Mesenchymal stem cell (in vitro differentiated cells and primary cell): Measurements from ENCODE around the gene TIPARP. TPM values are rescaled to one million over a fixed set of nuclear protein-coding genes. Genes with fewer than 3 reads are reported as not detected.
A peak's percentile ranks its signal among the peaks of the same experiment; 100 is the strongest.

Source experiments
- DNase-seq: peaks from one replicate; pipeline ENCODE4 v3.0.0-alpha.2; 2013
- H2AFZ ChIP-seq: one replicate; pipeline ENCODE4 v1.6.1; 2013; ENCODE audit warnings: low read depth, mild to moderate bottlenecking, control low read depth, inconsistent platforms, low read length, moderate library complexity
- H2AK5ac ChIP-seq: 2 replicates; pipeline ENCODE4 v1.6.1; 2013; ENCODE audit warnings: low read length, moderate library complexity, mild to moderate bottlenecking, inconsistent platforms; ENCODE audit not compliant: severe bottlenecking
- H2BK120ac ChIP-seq: one replicate; pipeline ENCODE4 v1.6.1; 2013; ENCODE audit warnings: low read depth, mild to moderate bottlenecking, inconsistent platforms, low read length, moderate library complexity
- H2BK12ac ChIP-seq, 2 experiments: one replicate each; pipeline ENCODE4 v1.6.1; 2013; ENCODE audit warnings: inconsistent platforms in 2 of 2, low read length in 2 of 2, mild to moderate bottlenecking in 2 of 2, moderate library complexity in 2 of 2, control low read depth in 1 of 2
- H2BK15ac ChIP-seq: one replicate; pipeline ENCODE4 v1.6.1; 2013; ENCODE audit warnings: mild to moderate bottlenecking, low read depth, inconsistent platforms; ENCODE audit not compliant: poor library complexity, severe bottlenecking
- H2BK5ac ChIP-seq: 2 replicates; pipeline ENCODE4 v1.6.1; 2013; ENCODE audit warnings: low read depth, mild to moderate bottlenecking, low read length, control low read depth, inconsistent platforms; ENCODE audit not compliant: poor library complexity, severe bottlenecking
- H3K14ac ChIP-seq, 2 experiments: one replicate each; pipeline ENCODE4 v1.6.1; 2013; ENCODE audit warnings: inconsistent platforms in 2 of 2, low read length in 2 of 2, control low read depth in 1 of 2, mild to moderate bottlenecking in 1 of 2, moderate library complexity in 1 of 2
- H3K18ac ChIP-seq, 2 experiments: one replicate each; pipeline ENCODE4 v1.6.1; 2013; ENCODE audit warnings: inconsistent platforms in 2 of 2, low read length in 2 of 2, control low read depth in 1 of 2, low read depth in 1 of 2, mild to moderate bottlenecking in 1 of 2
- H3K23ac ChIP-seq, 2 experiments: one replicate each; pipeline ENCODE4 v1.6.1; 2013; ENCODE audit warnings: inconsistent platforms in 2 of 2, low read length in 2 of 2, mild to moderate bottlenecking in 2 of 2, moderate library complexity in 2 of 2, control low read depth in 1 of 2
- H3K27ac ChIP-seq: 2 replicates; pipeline ENCODE4 v1.5.1; 2013; ENCODE audit warnings: mild to moderate bottlenecking, moderate library complexity, low read length, control low read depth, inconsistent platforms; ENCODE audit not compliant: poor library complexity, severe bottlenecking
- H3K27me3 ChIP-seq, 2 experiments: 2 replicates each; pipeline versions ENCODE4 v1.6.1 to v1.7.0; 2013; ENCODE audit warnings: low read length in 2 of 2, mild to moderate bottlenecking in 2 of 2, moderate library complexity in 2 of 2, control low read depth in 1 of 2, inconsistent platforms in 1 of 2; ENCODE audit not compliant: control insufficient read depth in 1 of 2, insufficient read depth in 1 of 2
- H3K36me3 ChIP-seq, 2 experiments: 2 replicates each; pipeline versions ENCODE4 v1.6.1 to v1.7.0; 2013; ENCODE audit warnings: low read length in 2 of 2, control low read depth in 1 of 2, inconsistent platforms in 1 of 2, low read depth in 1 of 2, mild to moderate bottlenecking in 1 of 2; ENCODE audit not compliant: insufficient read depth in 2 of 2, control insufficient read depth in 1 of 2
- H3K4ac ChIP-seq, 2 experiments: one replicate each; pipeline ENCODE4 v1.6.1; 2013; ENCODE audit warnings: inconsistent platforms in 2 of 2, low read length in 2 of 2, mild to moderate bottlenecking in 2 of 2, moderate library complexity in 2 of 2, control low read depth in 1 of 2, low read depth in 1 of 2
- H3K4me1 ChIP-seq: 2 replicates; pipeline ENCODE4 v1.6.1; 2013; ENCODE audit warnings: low read depth, low read length, control low read depth; ENCODE audit not compliant: control insufficient read depth, insufficient read depth
- H3K4me2 ChIP-seq: 2 replicates; pipeline ENCODE4 v1.6.1; 2013; ENCODE audit warnings: low read length, mild to moderate bottlenecking, inconsistent platforms; ENCODE audit not compliant: poor library complexity, severe bottlenecking
- H3K4me3 ChIP-seq, 2 experiments: 2 replicates each; pipeline versions ENCODE4 v1.5.1 to v1.7.0; 2013; ENCODE audit warnings: low read length in 2 of 2, mild to moderate bottlenecking in 2 of 2, control low read depth in 1 of 2, low read depth in 1 of 2; ENCODE audit not compliant: insufficient read depth in 1 of 2
- H3K79me1 ChIP-seq: replicated peaks from 2 replicates; pipeline ENCODE4 v1.6.1; 2013; ENCODE audit warnings: mild to moderate bottlenecking, control low read depth, low read length, inconsistent platforms; ENCODE audit not compliant: poor library complexity, severe bottlenecking
- H3K9ac ChIP-seq: 2 replicates; pipeline ENCODE4 v1.7.0; 2013; ENCODE audit warnings: mild to moderate bottlenecking, low read length, moderate library complexity
- H3K9me3 ChIP-seq: 2 replicates; pipeline ENCODE4 v1.7.0; 2013; ENCODE audit warnings: mild to moderate bottlenecking, low read length; ENCODE audit not compliant: control insufficient read depth
- H4K8ac ChIP-seq: one replicate; pipeline ENCODE4 v1.6.1; 2013; ENCODE audit warnings: inconsistent platforms, mild to moderate bottlenecking, low read length, moderate library complexity
- H4K91ac ChIP-seq: one replicate; pipeline ENCODE4 v1.6.1; 2013; ENCODE audit warnings: mild to moderate bottlenecking, low read length, inconsistent platforms
- WGBS: methylation state at CpG from one replicate; pipeline ENCODE4 v1.1.7; 2013; ENCODE audit warnings: mixed read lengths; 5-methylcytosine and 5-hydroxymethylcytosine counted together
- polyA plus RNA-seq, 2 experiments: library from polyadenylated mRNA; stranded (reverse); fragments of 200-250 nt; gene quantifications; one replicate each; pipeline ENCODE4 v1.2.3, GENCODE V29; 2013

The TIPARP gene, protein sequence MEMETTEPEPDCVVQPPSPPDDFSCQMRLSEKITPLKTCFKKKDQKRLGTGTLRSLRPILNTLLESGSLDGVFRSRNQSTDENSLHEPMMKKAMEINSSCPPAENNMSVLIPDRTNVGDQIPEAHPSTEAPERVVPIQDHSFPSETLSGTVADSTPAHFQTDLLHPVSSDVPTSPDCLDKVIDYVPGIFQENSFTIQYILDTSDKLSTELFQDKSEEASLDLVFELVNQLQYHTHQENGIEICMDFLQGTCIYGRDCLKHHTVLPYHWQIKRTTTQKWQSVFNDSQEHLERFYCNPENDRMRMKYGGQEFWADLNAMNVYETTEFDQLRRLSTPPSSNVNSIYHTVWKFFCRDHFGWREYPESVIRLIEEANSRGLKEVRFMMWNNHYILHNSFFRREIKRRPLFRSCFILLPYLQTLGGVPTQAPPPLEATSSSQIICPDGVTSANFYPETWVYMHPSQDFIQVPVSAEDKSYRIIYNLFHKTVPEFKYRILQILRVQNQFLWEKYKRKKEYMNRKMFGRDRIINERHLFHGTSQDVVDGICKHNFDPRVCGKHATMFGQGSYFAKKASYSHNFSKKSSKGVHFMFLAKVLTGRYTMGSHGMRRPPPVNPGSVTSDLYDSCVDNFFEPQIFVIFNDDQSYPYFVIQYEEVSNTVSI
- polyA plus RNA-seq (2013, experiment 1 of 2) = 6.3 TPM
- 5.7 TPM for polyA plus RNA-seq (2013, experiment 2 of 2)

DNA sequence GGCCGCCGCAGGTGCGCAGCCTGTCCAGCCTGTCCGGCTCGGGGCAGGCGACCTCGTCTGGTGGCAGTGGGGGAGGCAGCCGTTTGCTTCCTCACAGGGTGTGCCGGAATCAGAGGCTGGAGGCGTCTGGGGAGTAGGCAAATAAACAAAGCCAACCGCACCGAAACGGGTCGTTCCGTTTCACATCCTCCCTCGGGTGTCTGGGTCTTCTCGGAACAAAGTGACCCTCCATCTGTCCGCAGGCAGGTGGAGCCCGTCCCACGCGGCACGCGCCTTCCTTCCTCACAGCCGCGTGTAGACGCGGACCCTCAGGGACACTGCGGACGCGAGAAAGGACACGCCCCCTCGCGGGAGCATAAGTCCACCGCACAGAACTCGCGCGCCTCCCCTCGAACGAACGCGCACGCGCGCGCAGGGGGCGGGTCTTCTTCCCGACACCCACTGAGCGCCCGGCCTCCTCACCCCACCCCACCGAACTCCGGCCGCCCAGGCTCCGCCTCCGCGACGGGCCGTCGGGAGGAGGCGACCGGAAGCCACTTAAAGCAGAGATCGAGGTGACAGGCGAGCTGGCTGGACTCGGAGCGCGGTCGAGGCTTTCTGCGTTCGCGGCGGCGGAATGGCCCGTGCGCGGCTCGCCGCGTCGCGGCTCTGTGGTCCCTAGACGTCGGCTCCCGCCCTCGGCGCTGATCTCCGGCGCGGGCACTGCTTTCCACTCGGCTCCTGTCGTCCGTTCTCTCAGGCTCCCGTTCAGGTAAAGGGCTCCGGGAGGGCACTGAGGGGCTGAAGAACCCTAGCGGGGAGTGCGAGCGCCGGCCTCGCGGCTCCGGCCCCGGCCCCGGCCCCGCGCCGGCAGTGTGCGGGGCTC, at the start of gene TIPARP:
Gene TIPARP (plus strand): TSS at position 545 of the 865 bp plus-strand sequence. CDS start 3,108 bp downstream, outside the sequence.
- peak within 1 kb of the TSS in 1 of 2 experiments; percentile 79 for H3K14ac ChIP-seq
- peak within 1 kb of the TSS; percentile 99 for H3K9ac ChIP-seq
- peak within 1 kb of the TSS; percentile 89 for H2AFZ ChIP-seq
- H2BK12ac ChIP-seq = peak within 1 kb of the TSS; percentile 71 to 84
- peak within 1 kb of the TSS; percentile 72 for H4K8ac ChIP-seq
- H3K4me1 ChIP-seq = peaks cover 2% of the 10 kb centered on the region
- H3K18ac ChIP-seq = peak within 1 kb of the TSS; percentile 96 to 97
- peak; percentile 98 for DNase-seq
- H3K27ac ChIP-seq = peak within 1 kb of the TSS; percentile 79
- H3K9me3 ChIP-seq = no peaks in the 10 kb centered on the region
- H3K4me2 ChIP-seq = peak within 1 kb of the TSS; percentile 94
- peak within 1 kb of the TSS; percentile 41 to 96 for H3K23ac ChIP-seq
- H3K27me3 ChIP-seq = no peaks in the 10 kb centered on the region
- H2BK5ac ChIP-seq = peak within 1 kb of the TSS; percentile 73
- H3K4me3 ChIP-seq = peak within 1 kb of the TSS; percentile 83 to 97
- H3K79me1 ChIP-seq = no peaks in the 10 kb centered on the region
- peak within 1 kb of the TSS; percentile 40 for H2BK15ac ChIP-seq
- H2AK5ac ChIP-seq = no peak within 1 kb of the TSS
- peak within 1 kb of the TSS in 1 of 2 experiments; percentile 61 for H3K4ac ChIP-seq
- H4K91ac ChIP-seq = peak within 1 kb of the TSS; percentile 67
- under 1% methylated on average over 104 of the region's 105 CpGs for WGBS
- H2BK120ac ChIP-seq = peak within 1 kb of the TSS; percentile 79
- peaks cover 5 to 18% of the 10 kb centered on the region in 2 experiments for H3K36me3 ChIP-seq

DNA sequence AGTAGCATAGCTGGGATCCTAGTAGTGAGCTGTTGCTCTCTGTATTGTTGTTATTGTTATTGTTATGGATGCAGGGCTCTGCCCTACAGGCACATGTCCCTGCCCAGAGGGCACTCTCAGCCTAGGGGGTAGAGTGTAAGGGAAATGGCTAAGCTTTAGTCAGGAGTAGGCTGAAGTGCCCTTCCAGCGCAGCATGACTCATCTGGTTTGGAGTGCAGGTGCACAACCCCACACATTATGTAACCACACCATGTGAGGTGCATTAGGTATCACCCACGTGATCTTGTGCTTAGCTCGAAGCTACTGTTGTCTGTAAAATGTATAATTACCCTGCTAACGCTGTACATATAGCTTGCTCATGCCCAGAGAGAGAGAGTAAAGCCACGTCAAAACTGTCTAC, 48.3 kb upstream of the TIPARP start:
- H3K36me3 ChIP-seq = no peaks in the 10 kb centered on the region
- H2AFZ ChIP-seq = no peak overlapping the region
- no peak overlapping the region for H2BK120ac ChIP-seq
- H3K9me3 ChIP-seq = no peaks in the 10 kb centered on the region
- no peak overlapping the region for H2BK5ac ChIP-seq
- H3K79me1 ChIP-seq = no peaks in the 10 kb centered on the region
- no peak overlapping the region for H3K9ac ChIP-seq
- H2AK5ac ChIP-seq = no peak overlapping the region
- no peak overlapping the region for H3K4ac ChIP-seq
- no peak overlapping the region for H2BK15ac ChIP-seq
- no peak overlapping the region for H4K91ac ChIP-seq
- no peak overlapping the region for H3K23ac ChIP-seq
- H3K14ac ChIP-seq = no peak overlapping the region
- no peak overlapping the region for H3K4me2 ChIP-seq
- no peak overlapping the region for H4K8ac ChIP-seq
- no peak for DNase-seq
- WGBS = 91% methylated on average over 4 of the region's 5 CpGs
- no peak overlapping the region for H3K4me3 ChIP-seq
- peaks cover 12% of the 10 kb centered on the region for H3K4me1 ChIP-seq
- no peak overlapping the region for H2BK12ac ChIP-seq
- H3K27me3 ChIP-seq = no peaks in the 10 kb centered on the region
- no peak overlapping the region for H3K18ac ChIP-seq
- no peak overlapping the region for H3K27ac ChIP-seq

DNA sequence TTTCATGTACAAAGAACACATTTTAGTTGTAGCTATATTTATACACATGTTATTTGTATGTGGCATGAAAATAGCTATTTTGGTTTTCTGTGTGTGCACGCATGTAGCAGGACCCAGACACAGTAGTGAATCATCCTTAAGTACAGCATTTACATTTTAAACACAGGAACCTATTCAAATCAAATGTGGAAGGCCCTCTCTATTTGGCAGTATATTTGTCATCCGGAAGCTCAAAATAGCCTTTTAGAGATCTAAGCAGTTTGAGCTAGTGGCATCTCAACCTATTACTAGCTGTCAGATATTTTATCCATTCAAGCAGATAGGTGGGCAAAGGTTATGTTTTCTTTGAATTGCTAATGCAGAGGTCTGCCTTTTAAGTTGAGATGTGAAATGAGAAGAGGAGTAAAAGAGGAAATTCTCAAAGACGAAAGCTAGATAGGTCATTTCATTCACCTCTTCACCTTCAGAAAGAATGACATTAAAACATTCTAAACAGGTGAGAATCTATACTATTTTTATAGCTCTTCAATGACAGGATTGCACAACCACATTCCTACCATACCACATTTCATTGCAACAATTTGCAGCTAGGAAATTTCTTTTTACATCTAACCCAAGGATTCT, 46.3 kb upstream of the TIPARP start:
- WGBS = 77% methylated on average over 3 of the region's 3 CpGs

More for the DNA sequence above, 46.3 kb upstream of the TIPARP start:
- Histone ChIP-seq H3K9me3 (no peaks in the 10 kb centered on the region), H3K14ac (no peak overlapping the region), H3K36me3 (no peaks in the 10 kb centered on the region), H4K91ac (no peak overlapping the region), H4K8ac (no peak overlapping the region), H3K9ac (no peak overlapping the region), H2AK5ac (no peak overlapping the region), H3K23ac (no peak overlapping the region), H3K4me3 (no peak overlapping the region), H3K79me1 (no peaks in the 10 kb centered on the region), H3K27me3 (no peaks in the 10 kb centered on the region), H2BK15ac (no peak overlapping the region), H3K27ac (peak overlapping the region; percentile 35), H3K4me2 (no peak overlapping the region), H3K4me1 (peaks cover 12% of the 10 kb centered on the region), H2BK120ac (no peak overlapping the region), H2BK5ac (no peak overlapping the region), H2BK12ac (no peak overlapping the region), H3K18ac (no peak overlapping the region), H3K4ac (no peak overlapping the region), H2AFZ (no peak overlapping the region)
- DNase-seq = no peak
